Stimulated activated CD8-positive, alpha-beta memory T cell treated with anti-CD3 and anti-CD28 coated beads, Interleukin-12 subunit alpha, Interleukin-12 subunit beta, amount 100 ng/mL, for 1 hour (primary cell): Measurements from ENCODE around the gene LAMA3.

Source experiments
- DNase-seq: peaks from one replicate; pipeline ENCODE4 v3.0.0-alpha.2; 2020; ENCODE audit warnings: low read depth

The LAMA3 gene

DNA sequence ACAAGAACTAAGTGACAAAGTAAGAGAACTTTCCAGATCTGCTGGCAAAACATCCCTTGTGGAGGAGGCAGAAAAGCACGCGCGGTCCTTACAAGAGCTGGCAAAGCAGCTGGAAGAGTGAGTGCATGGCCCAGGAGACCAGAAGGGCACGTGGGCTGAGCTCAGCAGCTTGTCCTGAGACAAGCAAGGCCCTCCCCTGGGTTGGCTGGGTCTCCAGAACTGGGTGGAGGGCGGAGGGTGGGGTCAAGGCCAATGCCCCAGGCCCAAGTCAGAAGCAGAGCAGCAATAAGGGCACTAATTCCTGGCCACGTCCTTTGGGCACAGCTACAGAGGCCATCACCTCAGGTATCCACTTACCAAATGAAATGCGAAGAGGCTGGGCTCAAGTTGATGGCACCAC is 214.7 kb downstream of the LAMA3 start:
- no peak for DNase-seq

GRCh38 chr18:23906658-23907057 is 217.4 kb downstream of the LAMA3 start:
- no peak for DNase-seq

- DNase-seq: no peak
Observed at GRCh38 chr18:23908827-23909226, 219.6 kb downstream of the LAMA3 start.

- DNase-seq: no peak
Observed at GRCh38 chr18:23910032-23910431, 220.8 kb downstream of the LAMA3 start.

- DNase-seq: no peak
Observed at GRCh38 chr18:23912356-23912755, 223.1 kb downstream of the LAMA3 start.

DNA sequence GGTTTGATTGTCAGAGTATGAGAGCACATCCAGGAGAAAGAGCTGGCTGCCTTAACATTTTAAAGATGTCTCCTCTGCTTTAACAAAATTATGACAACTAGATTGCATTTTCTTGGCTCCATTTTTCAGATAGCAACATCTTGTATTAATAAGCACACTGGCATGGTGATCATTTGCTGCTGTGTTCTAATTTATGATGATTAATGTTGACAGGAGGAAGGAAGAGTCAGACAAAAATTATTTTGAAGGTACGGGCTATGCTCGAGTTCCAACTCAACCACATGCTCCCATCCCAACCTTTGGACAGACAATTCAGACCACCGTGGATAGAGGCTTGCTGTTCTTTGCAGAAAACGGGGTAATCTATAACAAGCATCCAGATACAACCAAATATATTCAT is 227.1 kb downstream of the LAMA3 start:
- DNase-seq: no peak

GRCh38 chr18:23918395-23919032 is 229.3 kb downstream of the LAMA3 start:
- DNase-seq: peak; percentile 82

DNA sequence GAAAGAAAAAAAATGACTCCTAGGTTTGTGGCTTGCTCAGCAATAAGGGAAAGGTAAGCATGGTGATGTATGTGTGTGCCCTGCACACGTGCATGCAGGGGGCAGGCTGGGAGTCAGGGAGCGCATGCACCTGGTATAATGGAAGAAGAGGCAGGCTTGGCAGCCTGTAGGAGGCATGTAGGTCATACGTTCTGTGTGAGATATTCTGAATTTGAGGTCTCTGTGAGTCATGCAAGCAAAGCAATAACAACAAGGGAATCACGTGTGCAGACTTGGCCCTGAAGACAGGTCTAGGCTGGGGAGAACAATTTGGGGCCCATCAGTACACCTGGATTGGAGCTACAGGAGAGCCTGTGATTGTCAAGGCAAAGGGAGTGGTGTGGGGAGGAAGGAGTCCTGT is 230.8 kb downstream of the LAMA3 start:
- DNase-seq: no peak

- no peak for DNase-seq
Observed at GRCh38 chr18:23921716-23922285, 232.5 kb downstream of the LAMA3 start.

DNA sequence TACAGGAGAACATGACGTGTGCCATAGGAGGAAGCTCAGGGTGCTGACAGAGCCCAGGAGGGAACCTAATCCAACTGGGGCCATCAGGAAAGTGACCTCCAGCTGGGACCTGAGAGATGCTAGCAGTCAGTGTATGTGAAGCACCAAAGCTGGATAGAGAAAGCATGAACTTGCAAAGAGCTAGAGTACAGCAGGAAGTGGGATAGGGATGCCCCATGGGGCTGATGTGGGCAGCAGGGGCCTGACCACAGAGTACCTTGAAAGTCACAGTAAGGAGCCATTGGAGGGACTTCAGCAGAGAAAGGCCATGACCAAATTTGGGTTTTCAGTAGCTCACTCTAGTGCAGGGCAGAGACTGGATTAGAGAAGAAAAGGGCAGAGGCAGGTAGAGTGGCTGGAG is 233.7 kb downstream of the LAMA3 start:
- DNase-seq: no peak

- no peak for DNase-seq
Observed at GRCh38 chr18:23924813-23925212, 235.6 kb downstream of the LAMA3 start.

DNA sequence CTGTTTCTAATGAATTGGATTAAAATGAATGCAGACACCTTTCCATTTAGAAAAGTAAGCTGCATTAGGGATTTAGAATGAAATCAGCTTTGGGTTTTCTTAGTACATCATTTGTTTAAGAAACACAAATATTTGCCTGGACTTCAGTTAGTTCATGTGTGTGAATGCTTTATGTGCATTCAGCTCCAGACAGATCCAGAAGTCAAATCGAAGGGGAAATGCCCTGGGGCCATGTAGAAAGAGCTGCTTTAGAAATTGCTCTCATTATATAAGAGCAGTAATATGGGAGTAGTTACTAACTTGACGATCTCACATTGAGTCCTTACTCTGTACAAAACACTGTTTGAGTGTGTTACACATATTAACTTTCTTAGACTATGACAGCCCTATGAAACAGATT is 237.3 kb downstream of the LAMA3 start:
- DNase-seq: no peak

GRCh38 chr18:23927821-23928746 is 238.8 kb downstream of the LAMA3 start:
- no peak for DNase-seq

DNA sequence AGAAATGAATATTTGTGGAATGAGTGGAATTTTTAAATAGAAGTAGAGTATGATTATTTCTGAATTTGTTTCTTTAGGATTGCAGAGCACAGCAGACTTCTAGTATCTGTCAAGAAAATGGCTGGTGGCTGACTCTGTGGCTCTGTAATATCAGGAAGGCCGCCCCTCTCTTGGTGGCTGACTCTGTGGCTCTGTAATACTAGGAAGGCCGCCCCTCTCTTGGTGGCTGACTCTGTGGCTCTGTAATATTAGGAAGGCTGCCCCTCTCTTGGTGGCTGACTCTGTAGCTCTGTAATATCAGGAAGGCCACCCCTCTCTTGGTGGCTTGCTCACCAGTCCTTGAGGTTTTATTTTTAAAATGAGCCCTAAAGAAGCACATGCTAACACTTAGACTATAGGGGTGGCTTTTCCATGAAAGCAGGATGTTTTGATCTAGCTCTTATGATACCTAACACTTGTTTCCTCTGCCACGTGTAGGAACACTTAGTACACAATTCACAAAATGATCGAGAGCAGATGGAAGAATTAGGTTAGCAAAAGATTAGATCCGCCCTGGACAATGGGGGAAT is 240.2 kb downstream of the LAMA3 start:
- no peak for DNase-seq

- no peak for DNase-seq
Observed at GRCh38 chr18:23930002-23930401, 240.7 kb downstream of the LAMA3 start.

DNA sequence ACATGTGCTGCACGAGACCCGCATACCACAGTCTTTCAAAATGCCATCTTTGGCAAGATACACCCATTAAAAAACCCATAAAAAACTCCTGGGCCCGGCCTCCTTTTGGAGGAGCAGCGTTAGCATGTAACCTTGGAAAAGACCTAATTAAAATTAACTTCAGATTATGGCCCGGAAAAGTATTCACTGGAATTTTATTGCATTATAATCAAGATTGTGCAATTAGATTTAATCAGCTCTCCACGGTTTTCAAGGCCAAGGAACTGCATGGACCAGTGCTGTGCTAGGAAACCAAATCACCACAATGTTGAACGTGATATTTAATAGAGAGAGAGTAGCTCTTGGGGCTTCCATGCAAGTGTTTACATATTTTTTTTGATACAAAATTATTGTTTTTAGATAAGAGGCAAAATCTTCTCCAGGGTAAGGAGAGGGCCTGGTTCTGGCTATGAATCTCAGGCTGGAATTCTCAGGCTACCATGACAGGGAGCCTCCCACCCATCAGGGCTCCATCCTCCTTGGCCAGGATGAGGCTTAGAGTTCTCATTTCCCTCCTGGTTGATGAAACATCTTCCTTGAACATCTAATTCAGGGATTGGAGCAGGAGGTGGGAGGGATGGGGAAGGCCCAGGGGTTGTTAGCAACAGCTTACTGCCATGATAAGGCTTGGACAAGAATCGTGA is 243.3 kb downstream of the LAMA3 start:
- no peak for DNase-seq

DNA sequence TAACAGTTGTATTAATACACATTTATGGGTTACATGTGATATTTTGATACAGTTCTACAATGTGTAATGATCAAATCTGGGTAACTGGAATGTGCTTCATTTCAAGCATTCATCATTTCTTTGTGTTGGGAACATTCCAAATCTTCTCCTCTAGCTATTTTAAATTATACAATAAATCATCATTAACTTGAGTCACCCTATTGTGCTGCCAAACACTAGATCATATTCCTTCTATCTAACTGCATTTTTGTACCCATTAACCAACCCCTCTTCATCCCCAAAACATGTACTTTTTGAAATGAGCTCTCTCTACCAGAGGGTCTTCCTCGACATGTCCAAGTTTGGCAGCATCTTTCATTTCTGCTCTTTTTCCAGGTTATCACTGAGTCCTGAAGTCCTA is 244.2 kb downstream of the LAMA3 start:
- DNase-seq: no peak

- no peak for DNase-seq
Observed at GRCh38 chr18:23934252-23934651, 245.0 kb downstream of the LAMA3 start.

- DNase-seq: no peak
Observed at GRCh38 chr18:23934863-23935262, 245.6 kb downstream of the LAMA3 start.

GRCh38 chr18:23935804-23936203 is 246.6 kb downstream of the LAMA3 start:
- DNase-seq: no peak

- no peak for DNase-seq
Observed at GRCh38 chr18:23936381-23936958, 247.2 kb downstream of the LAMA3 start.
